NCI-H1436 treated with DMSO at 0.1 percent for 48 hours (cell line): ENCODE data around the gene LRRC8D.
"Not testable (repeated sequence)": the region's sequence is repeated elsewhere in the genome, so short reads cannot be mapped to it uniquely, and the experiment has no call there.

Experiments used
- DNase-seq: peaks from one replicate; lab custom pipeline; 2025; lab: John Stamatoyannopoulos, UW

Gene LRRC8D

DNA sequence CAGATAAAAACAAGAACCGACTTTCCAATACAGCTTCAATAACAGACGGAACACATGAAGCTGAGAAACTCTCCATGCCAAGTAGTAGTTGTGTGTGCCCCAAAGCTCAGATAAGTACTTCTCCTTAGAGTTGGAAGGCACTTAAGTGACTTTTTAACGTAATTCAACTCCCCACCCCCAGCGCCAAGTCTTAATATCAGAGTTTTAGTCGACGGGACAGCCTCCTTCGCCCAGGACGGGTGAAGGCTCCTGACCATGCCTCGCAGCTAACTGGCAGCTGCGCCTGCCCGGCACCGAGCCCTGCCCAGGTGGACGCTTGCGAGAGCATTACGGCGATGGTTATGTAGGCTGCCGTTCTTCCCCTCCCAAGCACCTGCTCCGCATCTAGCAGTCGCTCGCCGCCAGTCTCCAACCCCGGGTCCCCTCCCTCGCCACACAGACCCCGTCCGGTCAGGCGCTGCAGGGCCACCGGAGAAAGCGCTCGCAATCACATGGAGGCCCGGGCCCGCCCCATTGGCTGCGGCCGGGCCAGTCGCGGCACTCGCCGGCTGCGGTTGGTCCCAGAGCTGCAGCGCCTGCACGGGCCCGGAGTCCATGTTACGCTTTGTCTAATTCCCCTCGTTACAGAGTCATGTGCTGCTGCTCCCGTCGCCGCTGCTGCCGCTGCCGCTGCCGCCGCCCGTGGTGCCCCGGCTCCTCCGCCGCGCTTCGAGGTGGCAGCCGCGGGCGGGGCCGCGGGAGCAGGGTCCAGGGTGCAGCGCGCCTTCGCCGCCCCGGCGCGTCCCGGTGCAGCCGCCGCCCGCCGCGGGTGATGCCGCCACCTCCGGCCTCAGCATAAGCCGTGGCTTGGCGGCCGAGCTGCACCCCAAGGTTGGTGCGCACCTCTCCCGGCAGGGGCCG is at the start of gene LRRC8D:
LRRC8D (plus strand) TSS at position 611 of the 900 bp plus-strand sequence. CDS start 112,037 bp downstream, outside the sequence.
- peak; percentile 50 for DNase-seq

DNA sequence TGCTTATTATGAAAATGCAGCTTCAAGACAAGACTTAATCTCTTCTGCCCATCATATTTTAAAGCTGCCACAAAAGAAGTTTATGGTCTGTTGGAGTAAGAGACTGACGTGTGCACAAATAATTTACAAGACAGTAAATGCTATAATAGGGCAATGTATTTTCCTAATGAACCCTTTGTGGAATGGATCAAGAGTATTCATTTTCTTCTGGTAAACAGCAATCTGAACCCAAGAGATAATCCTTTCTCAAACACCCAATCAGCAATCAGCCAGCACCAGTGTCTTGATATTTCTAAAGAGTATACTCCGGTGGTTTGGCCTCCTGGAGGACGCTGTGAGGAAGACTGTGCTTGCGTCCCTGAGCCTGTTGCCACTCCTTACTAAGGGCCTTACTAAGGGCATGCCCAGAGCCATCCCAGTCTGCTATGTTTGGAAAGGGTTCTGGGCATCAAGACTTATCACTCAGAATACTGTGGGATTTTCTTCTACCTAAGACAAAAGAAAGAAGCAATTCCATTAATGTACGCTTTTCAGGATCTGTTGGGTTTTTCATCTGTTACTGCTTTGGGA is 48.8 kb upstream of the LRRC8D start:
- no peak for DNase-seq

DNA sequence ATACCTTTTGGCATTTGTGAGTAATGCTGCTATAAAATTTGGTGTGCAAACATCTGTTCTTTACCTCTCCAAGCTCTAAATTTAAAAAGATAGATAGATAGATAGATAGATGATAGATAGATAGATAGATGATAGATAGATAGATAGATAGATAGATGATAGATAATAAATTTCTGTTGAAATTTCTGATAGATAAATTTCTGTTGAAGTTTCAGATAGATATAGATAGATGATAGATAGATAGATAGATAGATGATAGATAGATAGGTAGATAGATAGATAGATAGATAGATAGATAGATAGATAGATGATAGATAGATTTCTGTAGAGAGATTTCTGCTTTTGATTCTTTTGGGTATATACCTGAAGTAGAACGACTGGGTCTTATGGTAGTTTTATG is 44.7 kb upstream of the LRRC8D start:
- not testable (repeated sequence) for DNase-seq

DNA sequence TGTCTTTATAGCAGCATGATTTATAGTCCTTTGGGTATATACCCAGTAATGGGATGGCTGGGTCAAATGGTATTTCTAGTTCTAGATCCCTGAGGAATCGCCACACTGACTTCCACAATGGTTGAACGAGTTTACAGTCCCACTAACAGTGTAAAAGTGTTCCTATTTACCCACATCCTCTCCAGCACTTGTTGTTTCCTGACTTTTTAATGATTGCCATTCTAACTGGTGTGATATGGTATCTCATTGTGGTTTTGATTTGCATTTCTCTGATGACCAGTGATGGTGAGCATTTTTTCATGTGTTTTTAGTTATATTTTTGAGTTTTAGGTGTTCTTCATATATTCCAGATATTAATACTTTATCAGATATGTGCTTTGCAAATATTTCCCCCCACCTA is 43.6 kb upstream of the LRRC8D start:
- not testable (repeated sequence) for DNase-seq

DNA sequence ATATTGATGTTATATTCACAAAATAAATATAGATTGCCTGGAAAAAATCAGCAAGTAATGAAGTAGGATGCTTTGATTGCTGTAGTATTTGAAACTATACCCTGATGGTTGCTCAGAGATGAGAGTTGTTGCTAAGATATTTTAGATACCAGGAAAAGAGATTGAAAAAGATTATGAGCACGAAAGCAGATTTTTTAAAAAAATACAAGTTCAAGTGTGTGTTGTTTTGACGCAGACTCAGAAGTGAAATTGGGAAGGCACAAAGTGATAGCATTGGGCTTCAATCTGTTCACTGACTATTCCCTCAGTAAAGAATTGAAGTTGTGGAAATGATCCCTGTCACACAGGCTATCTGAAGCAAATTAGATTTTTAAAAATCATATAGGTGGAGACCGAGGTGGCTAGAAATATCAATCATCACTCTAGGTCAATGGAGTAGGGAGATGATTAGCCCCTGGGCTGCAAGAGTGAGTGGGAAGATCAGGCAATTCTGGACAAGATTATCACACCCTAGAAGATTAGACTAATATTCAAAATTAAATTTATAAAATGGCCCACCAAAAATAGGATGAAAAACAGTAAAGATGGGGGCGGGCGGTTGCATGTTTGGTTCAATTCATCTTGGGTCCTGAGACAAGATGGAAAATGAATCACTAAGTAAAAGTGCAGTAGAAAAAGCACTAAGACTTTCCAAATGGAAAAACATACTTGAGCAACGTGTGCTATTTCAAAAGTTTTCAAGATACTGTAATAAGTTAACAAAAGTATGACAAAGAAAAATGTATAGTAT is 41.5 kb upstream of the LRRC8D start:
- DNase-seq = no peak

DNA sequence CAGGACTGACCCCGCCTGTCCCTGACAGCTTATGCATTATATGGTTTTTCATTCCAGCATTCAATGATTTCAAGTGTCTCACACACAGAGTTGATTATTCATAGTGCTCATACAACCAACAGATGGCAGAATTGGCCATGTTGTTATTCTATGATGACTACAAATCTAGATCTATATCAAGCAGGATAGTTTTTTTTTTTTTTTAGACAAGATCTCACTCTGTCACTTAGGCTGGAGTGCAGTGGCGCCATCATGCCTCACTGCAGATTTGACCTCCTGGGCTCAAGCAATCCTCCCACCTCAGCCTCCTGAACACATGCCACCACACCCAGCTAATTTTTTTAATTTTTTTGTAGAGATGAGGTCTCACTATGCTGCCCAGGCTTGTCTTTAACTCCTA is 40.1 kb upstream of the LRRC8D start:
- DNase-seq = no peak

DNA sequence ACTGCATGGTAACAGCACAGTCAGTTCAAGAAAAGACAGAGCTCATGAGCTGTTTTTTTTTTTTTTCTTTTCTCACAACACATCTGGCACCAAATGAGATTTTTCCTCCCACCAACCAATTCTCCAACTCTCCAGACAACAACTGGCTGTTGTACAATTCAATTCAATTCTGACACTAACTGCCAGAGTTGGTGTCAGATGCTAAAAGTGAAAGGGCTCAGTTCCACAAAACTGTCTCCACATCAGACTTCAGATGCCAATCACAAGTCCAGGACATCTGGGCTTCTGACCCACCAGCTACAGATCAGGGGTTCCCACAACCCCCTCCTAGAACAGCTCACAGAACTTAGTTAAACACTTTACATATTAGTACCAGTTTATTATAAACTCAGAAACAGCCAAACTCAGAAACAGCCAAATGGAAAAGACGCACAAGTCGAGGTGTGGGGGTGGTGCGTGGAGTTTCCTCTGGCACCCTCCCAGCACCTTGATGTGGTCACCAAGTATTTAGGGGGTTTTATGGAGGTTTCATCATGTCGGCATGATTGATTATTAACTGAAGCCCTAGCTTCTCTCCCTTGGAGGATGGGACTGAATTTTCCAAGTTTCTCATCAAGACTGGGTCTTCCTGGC is 39.2 kb upstream of the LRRC8D start:
- DNase-seq = no peak

DNA sequence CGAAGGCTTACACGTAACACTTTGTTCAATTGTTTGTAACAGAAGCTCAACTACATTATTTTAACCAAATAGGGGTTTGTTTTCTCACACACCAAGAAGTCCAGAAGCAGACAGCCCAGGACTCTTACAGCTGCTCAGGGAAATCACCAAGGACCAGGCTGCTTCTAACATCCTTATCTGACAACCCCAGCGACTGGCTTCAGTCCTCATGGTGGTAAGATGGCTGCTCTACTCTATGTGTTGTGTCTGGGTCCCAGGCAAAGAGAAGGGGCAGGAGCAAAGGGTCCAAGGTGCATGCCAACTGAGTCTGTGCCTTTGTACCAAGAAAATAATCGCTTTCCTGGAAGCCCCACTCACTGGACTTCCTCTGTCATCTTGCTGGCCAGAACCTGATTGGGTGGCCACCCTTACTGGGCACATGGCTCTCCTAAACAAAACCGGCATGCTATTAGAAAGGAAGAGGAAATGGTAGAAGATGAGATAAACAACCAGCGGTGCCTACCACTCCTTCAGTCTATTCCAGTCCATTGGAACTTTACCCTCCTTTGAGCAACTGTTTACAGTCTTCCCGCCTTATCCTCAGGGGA is 34.1 kb upstream of the LRRC8D start:
- DNase-seq = no peak

DNA sequence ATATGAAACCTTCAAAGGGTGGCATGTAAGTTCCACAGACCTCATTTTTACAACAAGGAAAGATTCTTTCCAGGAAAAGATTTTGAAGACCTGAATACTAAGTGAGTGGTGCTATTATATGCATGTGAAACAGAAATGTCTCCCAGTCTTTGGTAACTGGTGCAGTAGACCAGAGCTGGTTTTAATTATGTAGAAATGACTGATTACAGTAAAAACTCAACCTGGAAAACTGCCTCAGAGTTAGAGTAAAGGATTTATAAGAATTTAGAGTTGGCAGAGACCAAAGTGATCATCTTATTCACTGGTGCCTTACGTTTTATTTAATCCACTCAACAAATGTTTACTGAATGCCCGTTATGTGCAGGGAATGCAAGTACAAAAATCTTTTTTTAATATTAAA is 30.2 kb upstream of the LRRC8D start:
- DNase-seq = no peak

DNA sequence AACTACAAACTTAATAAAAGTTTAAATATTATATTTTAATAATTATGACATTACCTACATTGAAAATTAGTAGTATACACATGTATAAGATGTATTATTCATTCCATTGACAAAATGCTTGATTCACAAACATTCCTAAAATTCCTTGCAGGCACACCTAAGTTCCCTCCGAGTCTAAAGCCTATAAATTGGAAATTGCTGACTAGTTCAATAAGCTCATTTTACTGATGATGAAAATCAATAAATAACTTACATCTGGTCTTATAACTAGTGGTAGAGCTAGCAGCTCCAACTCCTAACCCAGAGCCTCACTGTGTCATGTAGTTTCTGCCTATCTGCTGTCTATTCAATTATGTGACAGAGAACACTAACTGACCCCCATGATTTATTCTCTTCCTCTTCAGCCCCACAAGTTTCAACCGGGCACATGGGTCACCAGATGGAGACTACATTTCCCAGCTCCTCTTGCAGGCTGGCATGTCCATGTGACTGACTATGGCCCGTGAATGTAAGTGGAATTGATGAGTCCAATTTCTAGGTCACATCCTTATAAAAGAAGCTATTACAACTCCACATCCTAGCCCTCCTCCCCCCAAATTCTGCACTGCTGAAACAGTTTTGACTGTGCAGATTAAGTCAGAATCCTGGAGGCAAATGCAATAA is 29.6 kb upstream of the LRRC8D start:
- no peak for DNase-seq

DNA sequence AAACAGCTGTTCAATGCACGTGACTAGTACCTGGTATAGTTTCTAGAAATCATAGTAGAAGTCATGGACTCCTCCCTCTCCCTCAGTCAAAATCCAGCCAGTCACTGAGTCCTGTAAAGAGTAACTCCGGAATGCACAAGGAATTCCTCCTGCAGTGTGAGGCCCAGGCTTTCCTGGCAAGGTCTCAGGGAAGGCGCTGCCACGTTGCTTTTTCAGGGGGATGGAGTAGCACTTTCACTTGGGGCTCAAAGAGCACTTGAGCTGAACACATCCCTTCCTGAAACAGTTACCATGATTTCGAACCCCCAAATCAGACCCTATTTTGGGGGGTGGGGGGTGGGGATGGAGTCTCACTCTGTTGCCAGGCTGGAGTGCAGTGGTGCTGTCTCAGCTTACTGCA is 26.4 kb upstream of the LRRC8D start:
- no peak for DNase-seq

DNA sequence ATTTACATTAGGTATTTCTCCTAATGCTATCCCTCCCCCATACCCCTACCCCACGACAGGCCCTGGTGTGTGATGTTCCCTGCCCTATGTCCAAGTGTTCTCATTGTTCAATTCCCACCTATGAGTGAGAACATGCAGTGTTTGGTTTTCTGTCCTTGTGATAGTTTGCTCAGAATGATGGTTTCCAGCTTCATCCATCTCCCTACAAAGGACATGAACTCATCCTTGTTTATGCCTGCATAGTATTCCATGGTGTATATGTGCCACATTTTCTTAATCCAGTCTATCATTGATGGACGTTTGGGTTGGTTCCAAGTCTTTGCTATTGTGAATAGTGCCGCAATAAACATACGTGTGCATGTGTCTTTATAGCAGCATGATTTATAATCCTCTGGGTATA is 25.3 kb upstream of the LRRC8D start:
- not testable (repeated sequence) for DNase-seq

DNA sequence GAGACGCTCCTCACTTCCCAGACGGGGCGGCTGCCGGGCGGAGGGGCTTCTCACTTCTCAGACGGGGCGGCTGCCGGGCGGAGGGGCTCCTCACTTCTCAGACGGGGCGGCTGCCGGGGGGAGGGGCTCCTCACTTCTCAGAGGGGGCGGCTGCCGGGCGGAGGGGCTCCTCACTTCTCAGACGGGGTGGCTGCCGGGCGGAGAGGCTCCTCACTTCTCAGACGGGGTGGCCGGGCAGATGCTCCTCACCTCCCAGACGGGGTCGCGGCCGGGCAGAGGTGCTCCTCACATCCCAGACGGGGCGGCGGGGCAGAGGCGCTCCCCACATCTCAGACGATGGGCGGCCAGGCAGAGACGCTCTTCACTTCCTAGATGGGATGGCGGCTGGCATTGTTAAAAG is 23.0 kb upstream of the LRRC8D start:
- DNase-seq = not testable (repeated sequence)

DNA sequence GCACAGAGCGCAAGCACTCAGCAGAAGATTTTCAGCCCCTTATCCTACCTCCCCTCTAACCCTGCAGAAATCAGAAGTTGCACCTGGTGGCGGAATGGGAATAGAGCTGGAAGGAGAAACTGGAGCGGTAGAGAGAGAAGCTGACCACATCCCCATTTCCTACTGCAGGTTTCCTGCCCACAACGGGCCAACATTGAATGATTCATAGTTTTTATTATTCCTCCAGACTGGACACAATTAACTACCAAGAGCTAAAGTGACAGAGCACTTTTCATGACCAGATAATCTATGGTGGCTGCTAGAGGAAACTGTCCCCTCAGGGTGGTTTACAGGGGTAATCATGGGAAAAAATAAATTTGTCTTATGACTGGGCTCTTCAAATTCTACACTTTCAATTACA is 21.3 kb upstream of the LRRC8D start:
- no peak for DNase-seq

DNA sequence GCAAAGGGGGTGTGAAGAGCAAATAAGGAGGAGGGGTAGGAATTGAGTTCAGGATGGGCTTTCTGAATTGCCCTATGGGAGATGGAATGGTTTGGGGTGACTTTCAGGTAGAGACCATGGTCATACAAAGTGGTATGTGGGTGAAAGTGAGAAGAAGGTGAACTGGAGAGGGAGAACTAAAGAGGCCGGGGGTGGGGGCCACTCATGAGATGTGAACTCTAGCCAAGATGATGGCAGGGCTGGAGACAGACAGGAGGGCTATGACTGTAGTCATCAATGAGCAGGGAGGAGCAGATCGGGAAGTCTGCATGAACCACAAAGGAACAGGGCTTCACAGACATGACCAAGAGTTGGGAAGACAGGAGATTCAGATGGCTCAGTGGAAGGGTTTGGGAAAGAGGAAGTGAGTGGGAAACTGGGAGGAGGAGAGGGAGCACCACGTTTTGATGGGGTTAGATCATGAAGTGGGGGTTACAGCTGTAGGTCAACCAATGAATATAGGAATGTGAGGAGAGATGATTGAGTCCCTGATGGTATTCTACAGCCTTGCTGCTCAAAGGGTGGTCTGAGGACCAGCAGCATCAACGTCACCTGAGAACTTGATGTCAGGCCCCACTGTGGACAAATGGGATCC is 20.7 kb upstream of the LRRC8D start:
- no peak for DNase-seq

DNA sequence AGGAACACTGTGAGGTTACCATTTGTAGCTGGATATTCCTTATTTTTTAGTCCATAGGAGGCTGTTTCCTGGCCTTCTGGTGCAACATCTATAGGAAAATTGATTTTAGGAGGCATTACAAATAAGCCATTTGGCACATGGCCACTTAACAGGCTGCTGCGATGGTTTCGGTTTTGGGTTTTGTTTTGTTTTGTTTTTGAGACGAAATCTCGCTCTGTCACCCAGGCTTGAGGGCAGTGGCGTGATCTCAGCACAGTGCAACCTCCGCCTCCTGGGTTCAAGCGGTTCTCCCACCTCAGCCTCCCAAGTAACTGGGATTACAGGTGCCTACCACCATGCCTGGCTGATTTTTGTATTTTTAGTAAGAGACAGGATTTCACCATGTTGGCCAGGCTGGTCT is 20.1 kb upstream of the LRRC8D start:
- no peak for DNase-seq

DNA sequence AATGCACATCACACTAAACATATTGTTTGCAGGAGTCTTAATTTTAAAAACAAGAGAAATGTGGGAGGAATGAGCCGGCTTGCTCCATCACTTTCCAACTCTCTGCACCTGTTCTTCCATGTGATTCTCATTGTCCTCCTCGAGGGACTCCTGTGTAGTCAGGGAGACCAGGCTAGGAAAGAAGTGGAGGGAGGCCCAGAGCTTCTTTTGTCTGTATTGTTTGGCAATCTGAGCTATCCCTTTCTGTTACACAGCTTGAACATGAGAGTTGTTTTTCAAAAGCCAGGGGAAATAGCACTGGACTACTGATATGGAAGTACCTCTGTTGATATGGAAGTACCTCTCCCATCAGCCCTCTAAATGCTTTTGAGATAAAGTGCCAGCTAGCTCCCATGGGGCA is 18.8 kb upstream of the LRRC8D start:
- DNase-seq = no peak

DNA sequence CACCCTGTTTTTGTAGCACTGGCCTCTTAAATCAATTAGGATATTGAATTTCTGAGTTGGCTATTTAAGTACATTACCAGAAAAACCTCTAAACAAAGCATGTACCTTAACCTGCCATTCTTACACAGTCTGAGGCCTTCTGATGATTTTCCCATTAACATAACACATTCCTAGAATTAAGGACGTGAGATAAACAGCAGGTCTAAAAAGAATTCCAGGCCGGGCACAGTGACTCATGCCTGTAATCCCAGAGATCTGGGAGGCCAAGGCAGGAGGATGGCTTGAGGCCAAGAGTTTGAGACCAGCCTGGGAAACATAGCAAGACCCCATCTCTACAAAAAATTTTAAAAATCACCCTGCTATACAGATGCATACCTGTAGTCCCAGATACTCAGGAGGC is 18.0 kb upstream of the LRRC8D start:
- DNase-seq = no peak

DNA sequence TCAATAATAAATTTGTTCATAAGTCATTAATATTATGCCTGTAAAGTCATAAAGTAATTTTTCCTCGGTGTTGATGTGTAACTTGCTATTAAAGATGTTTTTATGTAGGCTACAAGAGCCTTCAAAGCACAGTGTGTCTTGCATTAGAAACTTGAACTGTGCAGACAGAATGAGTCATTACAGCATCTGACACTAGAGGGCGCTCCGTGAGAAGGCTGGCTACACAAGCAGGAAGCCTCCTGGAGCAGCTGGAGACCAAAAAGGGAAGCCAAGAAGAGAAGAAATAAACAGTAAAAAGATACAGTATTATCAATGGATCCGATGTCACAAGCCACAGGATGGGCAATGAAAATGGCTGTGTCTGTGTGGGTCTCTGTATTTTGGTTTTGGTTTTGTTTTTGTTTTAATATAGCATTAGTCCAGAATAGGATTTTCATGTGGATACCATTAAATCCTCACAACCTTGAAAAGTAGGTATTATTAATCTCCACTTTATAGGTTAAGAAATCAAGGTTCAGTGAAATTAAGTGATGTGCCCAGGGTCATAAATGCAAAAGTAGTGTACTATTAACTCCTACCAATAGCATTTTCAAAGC is 16.1 kb upstream of the LRRC8D start:
- DNase-seq = no peak

DNA sequence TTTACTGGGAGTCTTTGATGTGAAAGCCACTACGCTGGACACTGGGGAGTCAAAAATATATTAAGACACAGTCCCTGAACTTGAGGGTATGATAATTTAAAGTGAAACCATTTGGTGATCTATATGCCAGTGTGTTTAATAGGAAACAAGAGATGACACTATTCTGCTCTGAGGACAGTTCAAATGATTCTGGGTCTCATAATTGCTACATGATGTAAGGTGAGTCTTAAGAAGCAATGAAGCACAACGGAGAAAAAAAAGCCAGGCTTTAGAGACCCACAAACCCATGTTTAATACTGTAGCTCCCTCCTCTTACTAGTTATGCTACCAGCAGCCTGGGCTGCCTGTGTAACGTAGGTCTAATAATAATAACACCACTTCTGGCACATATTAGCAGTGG is 14.2 kb upstream of the LRRC8D start:
- no peak for DNase-seq

DNA sequence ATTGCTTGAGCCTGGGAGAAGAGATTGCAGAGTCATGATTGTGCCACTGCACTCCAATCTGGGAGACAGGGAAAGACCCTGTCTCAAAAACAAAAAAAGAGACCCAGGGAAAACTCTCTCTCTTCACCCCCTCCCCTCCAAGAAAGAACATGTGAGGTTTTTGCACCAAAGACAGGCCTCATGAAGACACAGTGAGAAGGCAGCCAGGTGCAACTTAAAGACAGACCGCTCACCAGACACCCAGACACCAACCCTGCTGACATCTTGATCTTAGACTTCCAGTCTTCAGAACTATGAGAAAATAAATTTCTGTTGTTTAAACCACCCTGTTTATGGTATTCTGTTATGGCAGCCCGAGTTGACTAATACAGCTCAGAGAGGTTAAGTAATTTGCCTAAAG is 13.3 kb upstream of the LRRC8D start:
- DNase-seq = no peak
